HepG2 (cell line): Measurements from ENCODE around the gene DDX18. TPM values are rescaled to one million over a fixed set of nuclear protein-coding genes. Genes with fewer than 3 reads are reported as not detected.

Experiments used
- AHDC1 ChIP-seq: sonication (generic); formaldehyde crosslinking; IDR thresholded peaks from 2 replicates; pipeline ENCODE4 v1.5.1; 2020; ENCODE audit warnings: mild to moderate bottlenecking, missing genetic modification reagents, borderline replicate concordance
- ATF5 ChIP-seq: sonication (generic); formaldehyde crosslinking; IDR thresholded peaks from 2 replicates; pipeline ENCODE4 v1.4.0; 2020; ENCODE audit warnings: mild to moderate bottlenecking, low read depth, missing genetic modification reagents
- HMG20B ChIP-seq: conservative IDR thresholded peaks from 2 replicates; pipeline ENCODE4 v1.6.1; 2016; ENCODE audit warnings: missing genetic modification reagents, missing compliant biosample characterization
- HNF1A ChIP-seq, 2 experiments: sonication (generic) in 1 of 2; formaldehyde crosslinking in 1 of 2; IDR thresholded peaks; 2 replicates each; pipeline versions ENCODE4 v1.4.0 to v1.6.1; 2016 to 2020; ENCODE audit warnings: borderline replicate concordance in 1 of 2, low read depth in 1 of 2, mild to moderate bottlenecking in 1 of 2, missing genetic modification reagents in 1 of 2
- MAZ ChIP-seq, 2 experiments: sonication (generic) in 1 of 2; formaldehyde crosslinking in 1 of 2; IDR thresholded peaks; 2 replicates each; pipeline versions ENCODE4 v1.5.0 to v1.6.1; 2012 to 2020; ENCODE audit warnings: low read depth in 2 of 2, mild to moderate bottlenecking in 2 of 2, borderline replicate concordance in 1 of 2, improper control_type of control experiment in 1 of 2, low read length in 1 of 2, missing genetic modification reagents in 1 of 2, moderate library complexity in 1 of 2
- MLXIP ChIP-seq: sonication (generic); formaldehyde crosslinking; IDR thresholded peaks from 2 replicates; pipeline ENCODE4 v1.9.0; 2021; ENCODE audit warnings: missing genetic modification reagents, borderline replicate concordance
- NFRKB ChIP-seq: fragments of 450-650 bp; IDR thresholded peaks from 2 replicates; pipeline ENCODE4 v1.6.1; 2017
- SRF ChIP-seq: IDR thresholded peaks from 2 replicates; pipeline ENCODE4 v1.6.1; 2011; ENCODE audit warnings: mild to moderate bottlenecking, low read depth, low read length, moderate library complexity
- SRSF9 ChIP-seq: fragments of 200-400 bp; formaldehyde crosslinking; IDR thresholded peaks from 2 replicates; pipeline ENCODE4 v1.6.1; 2018; ENCODE audit warnings: borderline replicate concordance, mild to moderate bottlenecking, low read depth, low read length; ENCODE audit not compliant: insufficient read depth, poor library complexity, severe bottlenecking
- ZNF30 ChIP-seq: sonication (generic); formaldehyde crosslinking; IDR thresholded peaks from 2 replicates; pipeline ENCODE4 v1.5.0; 2020; ENCODE audit warnings: mild to moderate bottlenecking, missing genetic modification reagents
- ZNF775 ChIP-seq: sonication (generic); formaldehyde crosslinking; IDR thresholded peaks from 2 replicates; pipeline ENCODE4 v1.4.0; 2020; ENCODE audit warnings: missing genetic modification reagents, mild to moderate bottlenecking, moderate library complexity, borderline replicate concordance
- ZNF776 ChIP-seq: sonication (generic); formaldehyde crosslinking; IDR thresholded peaks from 2 replicates; pipeline ENCODE4 v1.4.0; 2020; ENCODE audit warnings: mild to moderate bottlenecking, missing genetic modification reagents
- polyA plus RNA-seq, 8 experiments: library from polyadenylated mRNA; depleted of rRNA in 3 of 8; stranded (reverse) in 7 of 8; unstranded in 1 of 8; fragments of >200 nt; fragmentation: Illumina TruSeq in 4 of 8; extraction: Trizol in 4 of 8; gene quantifications; 2 replicates each; pipeline versions ENCODE4 v1.2.1 to v1.2.3, GENCODE V29; 2011 to 2016; ENCODE audit warnings: low read depth in 4 of 8, missing spikeins in 1 of 8, mixed read lengths in 1 of 8; ENCODE audit not compliant: insufficient read depth in 1 of 8
- total RNA-seq, 5 experiments: library from RNA; depleted of rRNA; stranded (reverse); fragments of >200 nt; fragmentation: Illumina TruSeq; extraction: Trizol; gene quantifications; 2 replicates each; pipeline ENCODE4 v1.2.3, GENCODE V29; 2016; ENCODE audit warnings: low read depth in 1 of 5

The DDX18 gene
- total and polyA plus RNA-seq, 2 of the 13 experiments (the other 11 are each of a cell fraction or from before 2014, with no cell fraction given) = 64.0 to 134 TPM

- TF ChIP-seq MLXIP (CRISPR knock-in tag) = no peak
- no peak for TF ChIP-seq NFRKB
- TF ChIP-seq MAZ (IDR thresholded peaks at IDR 0.05; ENCODE audit: borderline replicate concordance, low read depth, low read length) = no peak
- TF ChIP-seq MAZ (CRISPR knock-in tag; IDR thresholded peaks at IDR 0.05; ENCODE audit: low read depth) = peak; percentile 52; the same call in 1 of the 2 replicates
- TF ChIP-seq SRSF9 = no peak
- TF ChIP-seq ZNF776 = peak; percentile 97
- TF ChIP-seq ZNF30 (CRISPR knock-in tag) = peak; percentile 81; the same call in 1 of the 2 replicates
- TF ChIP-seq HMG20B = 0 out of 2 replicates have a peak, but pooled peaks have one; percentile 52
- peak; percentile 96 for TF ChIP-seq SRF
- TF ChIP-seq ATF5 (CRISPR knock-in tag) = no peak
- TF ChIP-seq HNF1A (IDR thresholded peaks at IDR 0.05; ENCODE audit: low read depth) = peak; percentile 55; the same call in 1 of the 2 replicates
- peak; percentile 74; the same call in 1 of the 2 replicates for TF ChIP-seq HNF1A (CRISPR knock-in tag; IDR thresholded peaks at IDR 0.05; ENCODE audit: borderline replicate concordance)
- peak; percentile 50; the same call in 1 of the 2 replicates for TF ChIP-seq ZNF775 (CRISPR knock-in tag)
- TF ChIP-seq AHDC1 = 0 out of 2 replicates have a peak, but pooled peaks have one; percentile 10
Observed at GRCh38 chr2:117814417-117815264, at the start of gene DDX18 (continued).
